D721Med (cell line): Measurements from ENCODE around the gene FHIP1A.

Experiments
- DNase-seq: peaks from one replicate; pipeline ENCODE4 v3.0.0; 2011; ENCODE audit warnings: low spot score; ENCODE audit not compliant: insufficient read length
- FAIRE-seq: peaks from 2 replicates; lab custom pipeline; 2011; peaks lifted over from hg19 to GRCh38; lab: Jason Lieb, UNC
- TF ChIP-seq, protein P1 (sequence below): IDR thresholded peaks from 2 replicates; pipeline ENCODE4 v1.5.1; 2012; ENCODE audit warnings: mild to moderate bottlenecking, control low read depth; ENCODE audit not compliant: insufficient read depth; ENCODE audit errors: missing control alignments

Gene FHIP1A

DNA sequence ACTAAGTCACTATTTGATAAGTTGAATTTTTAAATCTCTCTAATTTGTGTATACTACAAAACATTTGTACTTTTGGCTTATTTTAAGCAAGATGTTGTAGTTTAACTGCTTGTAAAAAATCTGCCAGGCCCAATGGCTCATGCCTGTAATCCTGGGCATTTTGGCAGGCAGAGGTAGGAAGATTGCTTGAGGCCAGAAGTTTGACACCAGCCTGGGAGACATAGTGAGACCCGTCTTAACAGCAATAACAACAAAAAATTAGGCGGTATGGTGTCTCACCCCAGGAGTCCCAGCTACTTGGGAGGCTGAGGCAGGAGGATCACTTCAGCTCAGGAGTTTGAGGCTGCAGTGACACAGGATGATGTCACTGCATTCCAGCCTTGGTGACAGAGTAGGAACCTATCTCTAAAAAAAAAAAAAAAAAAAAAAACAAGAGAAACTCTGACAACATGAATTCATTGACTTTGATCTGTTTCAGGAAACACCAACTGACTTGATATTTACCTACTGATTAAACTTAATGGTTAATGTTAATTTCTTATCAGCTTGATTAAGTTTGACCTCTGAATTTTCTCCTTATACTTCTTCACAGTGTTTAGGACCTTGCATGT lies 8.9 kb downstream of the FHIP1A start:
- TF ChIP-seq, protein P1, sequence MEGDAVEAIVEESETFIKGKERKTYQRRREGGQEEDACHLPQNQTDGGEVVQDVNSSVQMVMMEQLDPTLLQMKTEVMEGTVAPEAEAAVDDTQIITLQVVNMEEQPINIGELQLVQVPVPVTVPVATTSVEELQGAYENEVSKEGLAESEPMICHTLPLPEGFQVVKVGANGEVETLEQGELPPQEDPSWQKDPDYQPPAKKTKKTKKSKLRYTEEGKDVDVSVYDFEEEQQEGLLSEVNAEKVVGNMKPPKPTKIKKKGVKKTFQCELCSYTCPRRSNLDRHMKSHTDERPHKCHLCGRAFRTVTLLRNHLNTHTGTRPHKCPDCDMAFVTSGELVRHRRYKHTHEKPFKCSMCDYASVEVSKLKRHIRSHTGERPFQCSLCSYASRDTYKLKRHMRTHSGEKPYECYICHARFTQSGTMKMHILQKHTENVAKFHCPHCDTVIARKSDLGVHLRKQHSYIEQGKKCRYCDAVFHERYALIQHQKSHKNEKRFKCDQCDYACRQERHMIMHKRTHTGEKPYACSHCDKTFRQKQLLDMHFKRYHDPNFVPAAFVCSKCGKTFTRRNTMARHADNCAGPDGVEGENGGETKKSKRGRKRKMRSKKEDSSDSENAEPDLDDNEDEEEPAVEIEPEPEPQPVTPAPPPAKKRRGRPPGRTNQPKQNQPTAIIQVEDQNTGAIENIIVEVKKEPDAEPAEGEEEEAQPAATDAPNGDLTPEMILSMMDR: no peak
- DNase-seq: no peak
- FAIRE-seq: no peak

DNA sequence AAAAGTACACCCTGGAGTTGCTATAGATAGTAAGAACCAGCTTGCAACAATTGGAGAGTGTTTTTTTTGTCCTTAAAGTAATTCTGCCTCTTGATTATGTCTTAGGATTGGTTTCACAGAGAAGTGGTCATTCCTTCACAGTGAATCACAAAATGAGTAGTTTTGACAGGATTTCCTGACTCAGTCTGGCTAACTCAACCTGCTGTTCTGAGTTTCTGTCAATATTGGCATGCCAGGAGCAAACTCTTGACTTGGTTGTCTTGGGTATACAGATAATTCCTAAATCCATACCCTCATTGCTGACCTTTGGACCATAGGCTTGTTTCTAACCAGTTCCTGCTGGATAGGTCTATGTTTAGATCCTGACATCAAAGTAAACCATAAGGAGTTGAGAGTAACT lies 9.4 kb downstream of the FHIP1A start:
- DNase-seq: no peak
- TF ChIP-seq, protein P1: no peak
- no peak for FAIRE-seq

DNA sequence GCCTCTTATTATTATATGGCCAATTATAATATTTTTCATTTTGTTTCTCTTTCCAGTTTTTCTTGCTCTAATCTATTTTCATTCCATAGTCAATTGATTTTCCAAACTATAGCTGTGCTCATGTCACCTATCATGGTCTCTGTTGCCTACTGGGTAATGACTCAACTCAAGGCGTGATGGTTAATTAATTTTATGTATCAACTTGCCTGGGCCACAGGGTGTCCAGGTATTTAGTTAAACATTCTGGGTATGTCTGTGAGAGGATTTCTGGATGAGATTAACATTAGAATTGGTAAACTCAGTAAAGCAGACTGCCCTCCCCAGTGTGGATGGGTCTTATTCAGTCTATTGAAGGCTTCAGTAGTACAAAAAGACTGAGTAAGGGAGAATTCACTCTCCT lies 9.9 kb downstream of the FHIP1A start:
- FAIRE-seq (no peak), DNase-seq (no peak)
- TF ChIP-seq, protein P1: no peak

DNA sequence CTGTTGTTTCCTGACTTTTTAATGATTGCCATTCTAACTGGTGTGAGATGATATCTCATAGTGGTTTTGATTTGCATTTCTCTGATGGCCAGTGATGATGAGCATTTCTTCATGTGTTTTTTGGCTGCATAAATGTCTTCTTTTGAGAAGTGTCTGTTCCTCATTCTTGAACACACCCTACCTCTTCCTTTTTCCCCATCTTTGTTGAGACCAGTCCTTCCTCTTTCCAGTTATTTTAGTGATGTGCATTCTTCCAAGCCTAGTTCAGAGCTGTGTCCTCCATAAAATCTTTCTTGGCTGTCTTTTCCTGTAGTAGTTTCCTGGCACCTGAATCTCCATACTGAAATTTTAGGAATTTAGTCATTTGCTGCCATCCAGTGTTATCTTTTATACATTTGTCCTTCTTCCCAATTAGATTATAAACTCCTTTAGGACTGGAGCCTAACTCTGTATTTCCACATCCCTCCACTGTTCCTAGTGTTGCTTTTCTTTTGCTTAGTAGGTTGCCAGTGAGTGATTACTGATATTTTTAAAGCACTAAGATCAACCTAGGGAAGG lies 11.4 kb downstream of the FHIP1A start:
- no peak for FAIRE-seq
- TF ChIP-seq, protein P1: no peak
- no peak for DNase-seq

DNA sequence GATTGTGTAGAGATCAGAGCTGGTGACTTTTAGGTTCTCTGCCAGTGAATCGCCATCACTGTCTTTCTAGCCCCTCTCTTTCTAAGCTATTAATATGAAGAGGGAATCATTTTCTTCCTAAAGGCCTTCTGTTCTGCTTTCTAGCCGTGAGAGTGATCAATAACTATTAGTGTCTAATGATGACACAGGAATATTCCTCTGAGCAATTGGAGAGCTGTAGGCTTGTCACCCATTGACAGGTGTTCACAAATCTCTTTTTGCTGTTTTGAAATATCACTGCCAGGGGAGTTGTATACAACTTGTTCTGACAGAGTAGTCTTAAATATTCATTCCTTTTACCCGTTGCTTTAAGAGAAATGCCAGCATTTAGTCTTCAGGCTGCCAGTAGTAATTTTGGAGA lies 13.9 kb downstream of the FHIP1A start:
- FAIRE-seq: no peak
- TF ChIP-seq, protein P1: no peak
- no peak for DNase-seq

DNA sequence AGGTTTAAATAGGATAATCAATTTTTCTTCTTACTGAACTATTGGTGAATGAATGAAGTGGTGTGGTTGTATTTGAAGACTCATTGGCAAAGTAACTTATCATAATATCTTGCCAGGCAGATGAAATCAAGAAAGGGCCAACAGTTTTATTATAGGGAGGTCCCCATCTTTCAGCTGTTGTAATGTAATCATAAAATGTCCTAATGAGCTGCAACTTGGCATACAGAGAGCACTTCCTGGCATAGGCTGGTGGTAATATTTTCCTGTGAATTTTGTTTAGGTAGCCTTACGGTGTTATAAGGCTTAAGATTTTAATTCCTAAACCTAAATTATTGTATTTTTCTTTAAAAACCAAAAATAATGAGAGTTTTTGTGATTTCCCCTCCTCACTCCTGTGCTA lies 17.5 kb downstream of the FHIP1A start:
- no peak for FAIRE-seq
- no peak for DNase-seq
- TF ChIP-seq, protein P1: no peak

DNA sequence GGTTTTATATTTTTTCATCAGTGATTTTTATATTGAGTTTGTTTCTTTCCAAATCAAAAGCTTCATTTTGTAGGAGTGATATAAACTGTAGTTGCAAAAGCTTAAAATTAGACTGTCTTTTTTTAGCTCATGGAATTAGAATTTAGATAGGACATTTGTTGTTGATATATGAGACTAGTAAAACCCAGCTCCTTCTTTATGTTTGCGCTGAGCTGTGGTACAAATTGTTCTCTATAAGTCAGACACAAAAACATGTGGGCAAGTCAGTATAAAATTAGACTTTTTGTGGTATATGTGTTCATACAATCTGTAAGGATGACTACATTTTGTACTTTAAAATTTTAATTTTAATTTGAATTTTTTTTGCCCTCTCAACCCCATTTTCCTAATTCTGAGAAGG lies 18.3 kb downstream of the FHIP1A start:
- no peak for FAIRE-seq
- TF ChIP-seq, protein P1: no peak
- DNase-seq: no peak
